GM23338 (cell line): ENCODE results near the gene ALOX5AP. TPM values are rescaled to one million over a fixed set of nuclear protein-coding genes. Genes with fewer than 3 reads are reported as not detected.

Experiments used
- ATAC-seq: fragments of 200-7000 bp; cut with Tn5 transposase; 3 replicates; pipeline ENCODE4 v1.9.1; 2020
- DNase-seq: peaks from one replicate; pipeline ENCODE4 v3.0.0-alpha.2; 2015; ENCODE audit warnings: low spot score
- H2AFZ ChIP-seq: fragments of 200-600 bp; sonication (generic); 2 replicates; pipeline ENCODE4 v1.8.0; 2016; ENCODE audit warnings: antibody characterized with exemption, mild to moderate bottlenecking, moderate library complexity
- H3F3A ChIP-seq: fragments of 200-600 bp; sonication (generic); replicated peaks from 2 replicates; pipeline ENCODE4 v1.8.0; 2017; ENCODE audit warnings: antibody characterized with exemption, mixed run types, low read depth
- H3K27ac ChIP-seq: fragments of 200-600 bp; sonication (generic); 2 replicates; pipeline ENCODE4 v1.6.1; 2016; ENCODE audit warnings: low read depth
- H3K27me3 ChIP-seq: fragments of 200-600 bp; sonication (generic); 2 replicates; pipeline ENCODE4 v1.8.0; 2016; ENCODE audit warnings: mild to moderate bottlenecking, mixed run types, moderate library complexity; ENCODE audit not compliant: insufficient read depth
- H3K36me3 ChIP-seq: fragments of 200-600 bp; sonication (generic); 2 replicates; pipeline ENCODE4 v1.8.0; 2016; ENCODE audit warnings: mild to moderate bottlenecking; ENCODE audit not compliant: insufficient read depth
- H3K4me1 ChIP-seq: fragments of 200-600 bp; sonication (generic); 2 replicates; pipeline ENCODE4 v1.8.0; 2016; ENCODE audit warnings: mild to moderate bottlenecking, moderate library complexity; ENCODE audit not compliant: insufficient read depth
- H3K4me2 ChIP-seq: fragments of 200-600 bp; sonication (generic); 2 replicates; pipeline ENCODE4 v1.7.1; 2017; ENCODE audit warnings: mixed run types
- H3K4me3 ChIP-seq: fragments of 200-600 bp; sonication (generic); 2 replicates; pipeline ENCODE4 v1.6.1; 2016; ENCODE audit warnings: mixed run types
- H3K79me2 ChIP-seq: fragments of 200-600 bp; sonication (generic); replicated peaks from 2 replicates; pipeline ENCODE4 v1.8.0; 2017; ENCODE audit warnings: mild to moderate bottlenecking; ENCODE audit not compliant: insufficient read depth
- H3K9me2 ChIP-seq: fragments of 200-600 bp; sonication (generic); 2 replicates; pipeline ENCODE4 v1.8.0; 2017; ENCODE audit not compliant: insufficient read depth
- H4K20me1 ChIP-seq: fragments of 200-600 bp; sonication (generic); replicated peaks from 2 replicates; pipeline ENCODE4 v1.8.0; 2017; ENCODE audit warnings: mild to moderate bottlenecking; ENCODE audit not compliant: insufficient read depth
- H3K27ac Mint-ChIP-seq: 2 replicates; pipeline ENCODE4 v1.8.0; 2020; ENCODE audit warnings: inconsistent platforms, mild to moderate bottlenecking, moderate library complexity, mixed read lengths
- H3K27me3 Mint-ChIP-seq: 3 replicates; pipeline ENCODE4 v1.8.0; 2022; ENCODE audit warnings: low read depth, mild to moderate bottlenecking, moderate library complexity, mixed read lengths, inconsistent platforms; ENCODE audit not compliant: insufficient read depth, poor library complexity
- H3K36me3 Mint-ChIP-seq: 3 replicates; pipeline ENCODE4 v1.8.0; 2021; ENCODE audit warnings: low read depth, mild to moderate bottlenecking, inconsistent platforms, moderate library complexity, mixed read lengths
- H3K4me1 Mint-ChIP-seq: 3 replicates; pipeline ENCODE4 v1.8.0; 2020; ENCODE audit warnings: mild to moderate bottlenecking, inconsistent platforms, mixed read lengths
- H3K4me3 Mint-ChIP-seq: 3 replicates; pipeline ENCODE4 v1.8.0; 2021; ENCODE audit warnings: moderate library complexity, mild to moderate bottlenecking, inconsistent platforms, mixed read lengths
- H3K9me3 Mint-ChIP-seq: 3 replicates; pipeline ENCODE4 v1.8.0; 2020; ENCODE audit warnings: moderate library complexity, mild to moderate bottlenecking, inconsistent platforms, mixed read lengths
- CREB1 ChIP-seq: fragments of 250-450 bp; sonication (Bioruptor Pico); IDR thresholded peaks from 2 replicates; pipeline ENCODE4 v1.5.0; 2020; ENCODE audit warnings: low read depth, mild to moderate bottlenecking, moderate library complexity
- CTCF ChIP-seq, 2 experiments: fragments of 200-600 bp in 1 of 2; sonication (generic) in 1 of 2; conservative IDR thresholded peaks; 2 replicates each; pipeline versions ENCODE4 v1.5.1 to v1.6.1; 2016 to 2017; ENCODE audit warnings: antibody characterized with exemption in 2 of 2, low read depth in 2 of 2, mild to moderate bottlenecking in 2 of 2, moderate library complexity in 1 of 2
- ETS1 ChIP-seq: IDR thresholded peaks from 2 replicates; pipeline ENCODE4 v1.6.1; 2016; ENCODE audit warnings: antibody characterized with exemption
- EZH2 ChIP-seq: fragments of 200-600 bp; sonication (generic); IDR thresholded peaks from one replicate; pipeline ENCODE4 v1.8.0; 2017; ENCODE audit warnings: antibody characterized with exemption, mild to moderate bottlenecking, low read depth; ENCODE audit not compliant: unreplicated experiment
- EZH2phosphoT487 ChIP-seq: fragments of 200-600 bp; sonication (generic); IDR thresholded peaks from one replicate; pipeline ENCODE4 v1.8.1; 2018; ENCODE audit warnings: antibody characterized with exemption; ENCODE audit not compliant: unreplicated experiment
- JUNB ChIP-seq: IDR thresholded peaks from one replicate; pipeline ENCODE4 v1.6.1; 2016; ENCODE audit warnings: antibody characterized with exemption; ENCODE audit not compliant: unreplicated experiment
- NANOG ChIP-seq: IDR thresholded peaks from 2 replicates; pipeline ENCODE4 v1.6.1; 2016; ENCODE audit warnings: antibody characterized with exemption, borderline replicate concordance
- POLR2AphosphoS5 ChIP-seq: IDR thresholded peaks from 2 replicates; pipeline ENCODE4 v1.6.1; 2016; ENCODE audit warnings: antibody characterized with exemption, low read depth
- REST ChIP-seq: IDR thresholded peaks from one replicate; pipeline ENCODE4 v1.6.1; 2018; ENCODE audit warnings: antibody characterized with exemption; ENCODE audit not compliant: unreplicated experiment
- STAT1 ChIP-seq: IDR thresholded peaks from one replicate; pipeline ENCODE4 v1.6.1; 2016; ENCODE audit warnings: antibody characterized with exemption; ENCODE audit not compliant: unreplicated experiment
- ZNF114 ChIP-seq: fragments of 250-450 bp; sonication (Bioruptor Pico); IDR thresholded peaks from 2 replicates; pipeline ENCODE4 v1.5.0; 2020; ENCODE audit warnings: mild to moderate bottlenecking, moderate library complexity
- ZNF331 ChIP-seq: fragments of 250-450 bp; sonication (Bioruptor Pico); IDR thresholded peaks from 2 replicates; pipeline ENCODE4 v1.5.0; 2020; ENCODE audit warnings: low read depth, mild to moderate bottlenecking, moderate library complexity
- ZNF462 ChIP-seq: fragments of 250-450 bp; sonication (Bioruptor Pico); IDR thresholded peaks from 2 replicates; pipeline ENCODE4 v1.5.0; 2020; ENCODE audit warnings: mild to moderate bottlenecking, moderate library complexity
- polyA plus RNA-seq: library from polyadenylated mRNA; unstranded; fragments of >200 nt; fragmentation: Nextera tagmentation; extraction: Ambion mirVana; gene quantifications from 2 replicates; pipeline ENCODE4 v1.2.1, GENCODE V29; 2016
- total RNA-seq: library from RNA; depleted of rRNA; stranded (reverse); fragments of >200 nt; shearing (Covaris generic); gene quantifications from 2 replicates; pipeline ENCODE4 v1.2.3, GENCODE V29; 2014

The ALOX5AP gene
- total and polyA plus RNA-seq, 2 experiments from 2014 or later = 0.23 TPM; not detected in 1

GRCh38 chr13:30715372-30715756 lies 20.0 kb upstream of the ALOX5AP start:
- H3K9me3 Mint-ChIP-seq = no peaks in the 10 kb centered on the region
- no peaks in the 10 kb centered on the region for H3K27me3 Mint-ChIP-seq
- H3K4me2 ChIP-seq = no peak overlapping the region
- no peaks in the 10 kb centered on the region for H3K79me2 ChIP-seq
- no peak overlapping the region for H2AFZ ChIP-seq
- no peak overlapping the region for H3K4me3 ChIP-seq
- no peak overlapping the region for H3K27ac Mint-ChIP-seq
- H3K36me3 Mint-ChIP-seq = no peaks in the 10 kb centered on the region
- no peaks in the 10 kb centered on the region for H3F3A ChIP-seq
- H3K27me3 ChIP-seq = no peaks in the 10 kb centered on the region
- no peak overlapping the region for H3K4me3 Mint-ChIP-seq
- no peak for DNase-seq
- no peaks in the 10 kb centered on the region for H3K9me2 ChIP-seq
- H3K36me3 ChIP-seq = no peaks in the 10 kb centered on the region
- no peaks in the 10 kb centered on the region for H3K4me1 Mint-ChIP-seq
- H3K27ac ChIP-seq = no peak overlapping the region
- no peaks in the 10 kb centered on the region for H4K20me1 ChIP-seq
- TF ChIP-seq ZNF331 = no peak
- no peak for TF ChIP-seq EZH2
- TF ChIP-seq ZNF462 (CRISPR knock-in tag) = no peak
- no peak for TF ChIP-seq JUNB
- TF ChIP-seq EZH2phosphoT487 = no peak
- TF ChIP-seq ZNF114 = no peak
- TF ChIP-seq REST = no peak
- TF ChIP-seq CREB1 = no peak
- TF ChIP-seq NANOG = no peak
- no peak for TF ChIP-seq ETS1
- TF ChIP-seq STAT1 = no peak
- TF ChIP-seq POLR2AphosphoS5 = no peak
- TF ChIP-seq CTCF (conservative IDR thresholded peaks at IDR 0.05; ENCODE audit: low read depth in 2 of 2) = no peak
- H3K4me1 ChIP-seq = no peaks in the 10 kb centered on the region
- no peak for ATAC-seq
